Activated CD8-positive, alpha-beta memory T cell treated with anti-CD3 and anti-CD28 coated beads, Interleukin-2, amount 50 U/mL, for 48 hours (primary cell): Measurements from ENCODE around the gene CPM.
"Not testable (repeated sequence)": the region's sequence is repeated elsewhere in the genome, so short reads cannot be mapped to it uniquely, and the experiment has no call there.

ENCODE experiments used
- DNase-seq: peaks from one replicate; pipeline ENCODE4 v3.0.0-alpha.2; 2020

The CPM gene

DNA sequence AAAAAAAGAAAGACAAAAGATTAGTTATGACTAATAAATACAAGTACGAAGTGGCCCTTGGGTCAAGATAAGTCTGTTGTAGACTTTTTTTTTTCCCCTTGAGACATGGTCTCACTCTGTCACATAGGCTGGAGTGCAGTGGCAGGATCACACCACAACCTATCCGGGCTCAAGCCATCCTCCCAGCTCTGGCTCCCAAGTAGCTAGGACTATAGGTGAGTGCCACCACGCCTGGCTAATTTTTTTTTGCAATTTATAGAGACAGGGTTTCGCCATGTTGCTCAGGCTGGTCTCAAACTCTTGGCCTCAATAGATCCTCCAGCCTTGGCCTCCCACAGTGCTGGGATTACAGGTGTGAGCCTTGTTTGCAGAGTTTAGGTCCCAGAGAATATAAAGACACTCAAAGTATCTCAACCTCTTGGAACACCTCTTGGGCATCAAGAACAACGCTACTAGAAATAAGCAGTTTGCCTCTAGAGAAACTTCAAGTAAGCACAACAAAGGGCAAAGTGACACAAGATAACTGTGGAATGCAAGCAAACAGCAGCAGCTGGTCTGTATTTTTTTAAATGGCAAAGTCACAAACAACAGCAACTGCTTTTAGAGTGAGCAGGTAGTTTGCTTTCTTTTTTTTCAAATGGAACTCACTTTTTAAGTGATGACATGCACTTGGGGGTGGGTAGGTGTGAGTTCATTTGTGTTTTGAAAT lies 128.9 kb downstream of the CPM start:
- DNase-seq: no peak

DNA sequence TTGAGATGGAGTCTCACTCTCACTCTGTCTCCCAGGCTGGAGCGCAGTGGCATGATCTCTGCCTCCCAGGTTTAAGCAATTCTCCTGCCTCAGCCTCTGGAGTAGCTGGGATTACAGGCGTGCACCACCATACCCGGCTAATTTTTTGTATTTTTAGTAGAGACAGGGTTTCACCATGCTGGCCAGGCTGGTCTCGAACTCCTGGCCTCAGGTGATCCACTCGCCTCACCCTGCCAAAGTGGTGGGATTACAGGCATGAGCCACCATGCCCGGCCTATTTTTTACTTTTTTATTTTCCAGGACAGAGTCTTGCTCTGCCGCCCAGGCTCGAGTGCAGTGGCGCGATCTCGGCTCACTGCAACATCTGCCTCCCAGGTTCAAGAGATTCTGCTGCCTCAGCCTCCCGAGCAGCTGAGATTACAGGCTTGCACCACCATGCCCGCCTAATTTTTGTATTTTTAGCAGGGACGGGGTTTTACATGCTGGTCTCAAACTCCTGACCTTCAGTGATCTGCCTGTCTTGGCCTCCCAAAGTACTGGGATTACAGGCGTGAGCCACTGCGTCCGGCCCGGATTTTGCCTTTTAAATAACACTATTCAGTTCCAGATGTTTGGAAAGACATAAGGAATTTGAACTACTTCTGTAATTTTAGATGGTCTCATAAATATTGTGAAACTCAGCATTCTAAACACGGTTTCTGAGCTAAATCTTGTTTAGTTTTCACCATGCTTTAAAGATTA lies 129.9 kb downstream of the CPM start:
- peak; percentile 10 for DNase-seq

GRCh38 chr12:68802372-68802745 lies 130.6 kb downstream of the CPM start:
- DNase-seq: not testable (repeated sequence)
